GM23248 (cell line): ENCODE results near the gene OPHN1.

Experiments
- EZH2 ChIP-seq: fragments of 200-600 bp; sonication (generic); IDR thresholded peaks from 2 replicates; pipeline ENCODE4 v1.6.1; 2018; ENCODE audit warnings: antibody characterized with exemption, mild to moderate bottlenecking; ENCODE audit not compliant: insufficient read depth, poor library complexity, severe bottlenecking
- EZH2phosphoT487 ChIP-seq: fragments of 200-600 bp; sonication (generic); IDR thresholded peaks from 2 replicates; pipeline ENCODE4 v1.6.1; 2018; ENCODE audit warnings: antibody characterized with exemption, moderate library complexity, mild to moderate bottlenecking, low read depth; ENCODE audit not compliant: insufficient read depth

GRCh38 chrX:68358679-68359078 is 74.6 kb downstream of the OPHN1 start:
- TF ChIP-seq EZH2phosphoT487 (no peak), EZH2 (no peak)
